ENCODE measurements around the gene ZSCAN22. TPM values are rescaled to one million over a fixed set of nuclear protein-coding genes. Genes with fewer than 3 reads are reported as not detected.

ZSCAN22 gene
- total and polyA plus RNA-seq, 4 donors, result 0.25 to 3.1 (median 1.3) TPM

Small RNA genes lying within 50 kb of the gene (microRNA-seq; reads per million reads assigned to microRNA genes)
- gene MIR4754 (0 reads per million in 2 donors), gene MIR6806 (0 reads per million in 2 donors)

Other genes with a start within 250 kb of the ZSCAN22 start
- 10 to 100 TPM; 58.6 to 62.7 TPM for gene ZSCAN18, start 228.8 kb upstream of the ZSCAN22 start, total RNA-seq
- 100 to 1,000 TPM in 1 of 2 donors, 10 to 100 TPM in 1; 24.0 to 104 TPM for gene ZSCAN18, start 228.8 kb upstream of the ZSCAN22 start, polyA plus RNA-seq
- gene ZNF329, start 176.2 kb upstream of the ZSCAN22 start, total RNA-seq, result 10 to 100 TPM in 1 of 2 donors, 1 to 10 TPM in 1; 9.4 to 10.6 TPM
- gene ZNF329, start 176.2 kb upstream of the ZSCAN22 start, polyA plus RNA-seq, result 1 to 10 TPM; 4.1 to 5.5 TPM
- 10 to 100 TPM; 25.5 to 26.0 TPM for gene ZNF274, start 143.9 kb upstream of the ZSCAN22 start, total RNA-seq
- gene ZNF274, start 143.9 kb upstream of the ZSCAN22 start, polyA plus RNA-seq, result 10 to 100 TPM in 1 of 2 donors, 1 to 10 TPM in 1; 4.1 to 14.6 TPM
- gene ZNF544, start 98.1 kb upstream of the ZSCAN22 start, total RNA-seq, result 10 to 100 TPM; 16.5 to 26.2 TPM
- gene ZNF544, start 98.1 kb upstream of the ZSCAN22 start, polyA plus RNA-seq, result 10 to 100 TPM; 11.2 to 15.4 TPM
- gene ZNF8, start 48.0 kb upstream of the ZSCAN22 start, total RNA-seq, result 1 to 10 TPM; 5.9 to 7.8 TPM
- 1 to 10 TPM in 1 of 2 donors, under 1 TPM in 1; 0.38 to 1.9 TPM for gene ZNF8, start 48.0 kb upstream of the ZSCAN22 start, polyA plus RNA-seq
- 10 to 100 TPM; 33.6 to 34.3 TPM for gene ERVK3-1, start 21.6 kb upstream of the ZSCAN22 start, total RNA-seq
- 10 to 100 TPM; 26.4 to 48.1 TPM for gene ERVK3-1, start 21.6 kb upstream of the ZSCAN22 start, polyA plus RNA-seq
- gene A1BG, start 26.5 kb downstream of the ZSCAN22 start, total RNA-seq, result 10 to 100 TPM in 1 of 2 donors, 1 to 10 TPM in 1; 9.7 to 11.3 TPM
- 10 to 100 TPM; 21.5 to 81.6 TPM for gene A1BG, start 26.5 kb downstream of the ZSCAN22 start, polyA plus RNA-seq
- under 1 TPM; 0.32 to 0.87 TPM for gene ZNF497, start 35.8 kb downstream of the ZSCAN22 start, total RNA-seq
- gene ZNF497, start 35.8 kb downstream of the ZSCAN22 start, polyA plus RNA-seq, result under 1 TPM in 1 of 2 donors, not detected in 1; 0.79 TPM
- 1 to 10 TPM in 1 of 2 donors, under 1 TPM in 1; 0.65 to 1.8 TPM for gene ZNF837, start 54.0 kb downstream of the ZSCAN22 start, total RNA-seq
- 1 to 10 TPM in 1 of 2 donors, under 1 TPM in 1; 0.75 to 1.2 TPM for gene ZNF837, start 54.0 kb downstream of the ZSCAN22 start, polyA plus RNA-seq
- gene RPS5, start 60.3 kb downstream of the ZSCAN22 start, total RNA-seq, result 100 to 1,000 TPM; 609 to 674 TPM
- 1,000 to 10,000 TPM; 1,453 to 1,636 TPM for gene RPS5, start 60.3 kb downstream of the ZSCAN22 start, polyA plus RNA-seq
- gene RNF225, start 68.7 kb downstream of the ZSCAN22 start, total RNA-seq, result not detected
- gene RNF225, start 68.7 kb downstream of the ZSCAN22 start, polyA plus RNA-seq, result not detected
- 10 to 100 TPM; 11.8 to 13.4 TPM for gene ZNF584, start 81.7 kb downstream of the ZSCAN22 start, total RNA-seq
- 10 to 100 TPM in 1 of 2 donors, under 1 TPM in 1; 0.75 to 10.3 TPM for gene ZNF584, start 81.7 kb downstream of the ZSCAN22 start, polyA plus RNA-seq
- gene ZNF132, start 113.2 kb downstream of the ZSCAN22 start, total RNA-seq, result 1 to 10 TPM; 4.5 to 5.4 TPM
- gene ZNF132, start 113.2 kb downstream of the ZSCAN22 start, polyA plus RNA-seq, result 1 to 10 TPM in 1 of 2 donors, under 1 TPM in 1; 0.38 to 1.4 TPM
- 1 to 10 TPM; 4.6 to 5.7 TPM for gene ZNF324B, start 124.6 kb downstream of the ZSCAN22 start, total RNA-seq
- gene ZNF324B, start 124.6 kb downstream of the ZSCAN22 start, polyA plus RNA-seq, result 1 to 10 TPM; 1.5 to 2.3 TPM
- gene ZNF324, start 140.1 kb downstream of the ZSCAN22 start, total RNA-seq, result 10 to 100 TPM; 10.8 to 14.1 TPM
- 1 to 10 TPM; 2.3 to 4.6 TPM for gene ZNF324, start 140.1 kb downstream of the ZSCAN22 start, polyA plus RNA-seq
- gene ZNF446, start 149.4 kb downstream of the ZSCAN22 start, total RNA-seq, result 1 to 10 TPM; 6.4 to 9.9 TPM
- gene ZNF446, start 149.4 kb downstream of the ZSCAN22 start, polyA plus RNA-seq, result 10 to 100 TPM; 10.4 to 26.1 TPM
- gene SLC27A5, start 185.0 kb downstream of the ZSCAN22 start, total RNA-seq, result 1 to 10 TPM; 8.1 to 9.8 TPM
- gene SLC27A5, start 185.0 kb downstream of the ZSCAN22 start, polyA plus RNA-seq, result 10 to 100 TPM; 12.5 to 24.6 TPM
- gene ZBTB45, start 192.8 kb downstream of the ZSCAN22 start, total RNA-seq, result 10 to 100 TPM; 12.2 to 15.6 TPM
- gene ZBTB45, start 192.8 kb downstream of the ZSCAN22 start, polyA plus RNA-seq, result 1 to 10 TPM; 3.0 to 8.1 TPM
- gene TRIM28, start 217.1 kb downstream of the ZSCAN22 start, total RNA-seq, result 100 to 1,000 TPM; 167 to 179 TPM
- 100 to 1,000 TPM in 1 of 2 donors, 10 to 100 TPM in 1; 76.5 to 210 TPM for gene TRIM28, start 217.1 kb downstream of the ZSCAN22 start, polyA plus RNA-seq
- gene CHMP2A, start 228.1 kb downstream of the ZSCAN22 start, total RNA-seq, result 10 to 100 TPM; 94.9 to 99.8 TPM
- 100 to 1,000 TPM; 186 to 208 TPM for gene CHMP2A, start 228.1 kb downstream of the ZSCAN22 start, polyA plus RNA-seq
- gene UBE2M, start 231.6 kb downstream of the ZSCAN22 start, total RNA-seq, result 10 to 100 TPM; 47.5 to 57.7 TPM
- 10 to 100 TPM; 47.1 to 51.2 TPM for gene UBE2M, start 231.6 kb downstream of the ZSCAN22 start, polyA plus RNA-seq
- gene MZF1, start 246.3 kb downstream of the ZSCAN22 start, total RNA-seq, result 10 to 100 TPM; 17.7 to 31.9 TPM
- gene MZF1, start 246.3 kb downstream of the ZSCAN22 start, polyA plus RNA-seq, result 10 to 100 TPM in 1 of 2 donors, 1 to 10 TPM in 1; 6.3 to 81.5 TPM

Data from aorta (tissue), 4 donors.